OCI-LY1 (cell line): ENCODE data around the gene TXNDC11.

ENCODE experiments used
- H2AFZ ChIP-seq: fragments of 200-600 bp; sonication (generic), shearing (Covaris generic); 2 replicates; pipeline ENCODE4 v1.6.0; 2014; ENCODE audit warnings: antibody characterized with exemption, mild to moderate bottlenecking, low read length
- H3F3A ChIP-seq: fragments of 200-600 bp; sonication (generic), shearing (Covaris generic); 2 replicates; pipeline ENCODE4 v1.6.0; 2014; ENCODE audit warnings: mild to moderate bottlenecking, antibody characterized with exemption, low read length, moderate library complexity; ENCODE audit not compliant: insufficient read depth
- H3K27ac ChIP-seq: fragments of 200-600 bp; sonication (generic); 2 replicates; pipeline ENCODE4 v1.5.1; 2014; ENCODE audit warnings: low read length, mixed run types, mild to moderate bottlenecking, low read depth; ENCODE audit not compliant: poor library complexity, severe bottlenecking
- H3K27me3 ChIP-seq: fragments of 200-600 bp; sonication (generic); 2 replicates; pipeline ENCODE4 v1.6.0; 2014; ENCODE audit warnings: antibody characterized with exemption, mild to moderate bottlenecking, low read length, moderate library complexity; ENCODE audit not compliant: insufficient read depth
- H3K36me3 ChIP-seq: fragments of 200-600 bp; sonication (generic); 2 replicates; pipeline ENCODE4 v1.6.1; 2014; ENCODE audit warnings: mild to moderate bottlenecking, antibody characterized with exemption, low read length, moderate library complexity, mixed read lengths; ENCODE audit not compliant: insufficient read depth
- H3K4me1 ChIP-seq: fragments of 200-600 bp; sonication (generic); 2 replicates; pipeline ENCODE4 v1.5.1; 2014; ENCODE audit warnings: mild to moderate bottlenecking, low read length, moderate library complexity; ENCODE audit not compliant: insufficient read depth, severe bottlenecking
- H3K4me2 ChIP-seq: fragments of 200-600 bp; sonication (generic), shearing (Covaris generic); 2 replicates; pipeline ENCODE4 v1.6.1; 2014; ENCODE audit warnings: low read length
- H3K4me3 ChIP-seq: fragments of 200-600 bp; sonication (generic); 2 replicates; pipeline ENCODE4 v1.5.1; 2014; ENCODE audit warnings: low read length, low read depth, mild to moderate bottlenecking, mixed read lengths; ENCODE audit not compliant: poor library complexity, severe bottlenecking
- H3K79me2 ChIP-seq: fragments of 200-600 bp; shearing (Covaris generic); 2 replicates; pipeline ENCODE4 v1.6.1; 2016; ENCODE audit warnings: mixed run types, low read length, mixed read lengths; ENCODE audit not compliant: insufficient read depth
- H3K9ac ChIP-seq: fragments of 200-600 bp; sonication (generic), shearing (Covaris generic); 2 replicates; pipeline ENCODE4 v1.6.1; 2014; ENCODE audit warnings: mild to moderate bottlenecking, low read length, mixed read lengths
- H3K9me2 ChIP-seq: fragments of 200-600 bp; sonication (generic), shearing (Covaris generic); 2 replicates; pipeline ENCODE4 v1.6.1; 2014; ENCODE audit warnings: low read depth, mild to moderate bottlenecking, low read length, mixed read lengths
- H3K9me3 ChIP-seq: fragments of 200-600 bp; shearing (Covaris generic); 2 replicates; pipeline ENCODE4 v1.6.1; 2014; ENCODE audit warnings: low read length, mixed read lengths
- H4K20me1 ChIP-seq: fragments of 200-600 bp; sonication (generic), shearing (Covaris generic); 2 replicates; pipeline ENCODE4 v1.6.0; 2016; ENCODE audit warnings: mild to moderate bottlenecking, low read length; ENCODE audit not compliant: insufficient read depth
- CTCF ChIP-seq: fragments of 200-600 bp; sonication (generic), shearing (Covaris generic); IDR thresholded peaks from 2 replicates; pipeline ENCODE4 v1.5.1; 2017; ENCODE audit warnings: mild to moderate bottlenecking, antibody characterized with exemption, low read length, moderate library complexity, mixed read lengths
- EZH2 ChIP-seq: fragments of 200-600 bp; sonication (generic), shearing (Covaris generic); IDR thresholded peaks from 2 replicates; pipeline ENCODE4 v1.8.0; 2017; ENCODE audit warnings: borderline replicate concordance, mixed run types, mild to moderate bottlenecking, antibody characterized with exemption, low read length, moderate library complexity, mixed read lengths

The TXNDC11 gene

GRCh38 chr16:11637320-11637719 is 105.3 kb downstream of the TXNDC11 start:
- Histone ChIP-seq H3F3A (no peaks in the 10 kb centered on the region), H3K27me3 (no peaks in the 10 kb centered on the region), H3K4me2 (no peak overlapping the region), H3K27ac (no peak overlapping the region), H3K9me2 (no peaks in the 10 kb centered on the region), H3K9me3 (no peaks in the 10 kb centered on the region), H3K36me3 (no peaks in the 10 kb centered on the region; the same call in 1 of the 2 replicates), H3K79me2 (no peaks in the 10 kb centered on the region), H3K4me1 (peaks cover 16% of the 10 kb centered on the region), H3K9ac (no peak overlapping the region), H4K20me1 (no peaks in the 10 kb centered on the region), H2AFZ (no peak overlapping the region), H3K4me3 (no peak overlapping the region)
- TF ChIP-seq EZH2 (no peak), CTCF (no peak)

- peaks cover 19% of the 10 kb centered on the region for H3K4me1 ChIP-seq
- H3K4me3 ChIP-seq, result no peak overlapping the region
- no peak overlapping the region for H2AFZ ChIP-seq
- H3K27ac ChIP-seq, result no peak overlapping the region
- H3K9me3 ChIP-seq, result no peaks in the 10 kb centered on the region
- no peaks in the 10 kb centered on the region for H3F3A ChIP-seq
- TF ChIP-seq EZH2, result no peak
- no peak for TF ChIP-seq CTCF
- H3K79me2 ChIP-seq, result no peaks in the 10 kb centered on the region
- H3K9ac ChIP-seq, result no peak overlapping the region
- no peaks in the 10 kb centered on the region for H3K9me2 ChIP-seq
- H3K27me3 ChIP-seq, result no peaks in the 10 kb centered on the region
- no peaks in the 10 kb centered on the region; the same call in 1 of the 2 replicates for H3K36me3 ChIP-seq
- H4K20me1 ChIP-seq, result no peaks in the 10 kb centered on the region
- no peak overlapping the region for H3K4me2 ChIP-seq
These were observed 106.4 kb downstream of the TXNDC11 start for GRCh38 chr16:11636172-11636721.

GRCh38 chr16:11635679-11636171 is 106.9 kb downstream of the TXNDC11 start:
- no peak overlapping the region for H3K9ac ChIP-seq
- no peak overlapping the region for H3K4me3 ChIP-seq
- no peaks in the 10 kb centered on the region for H3F3A ChIP-seq
- H3K9me2 ChIP-seq, result no peaks in the 10 kb centered on the region
- H3K79me2 ChIP-seq, result no peaks in the 10 kb centered on the region
- H3K27me3 ChIP-seq, result no peaks in the 10 kb centered on the region
- TF ChIP-seq CTCF, result no peak
- no peak for TF ChIP-seq EZH2
- H4K20me1 ChIP-seq, result no peaks in the 10 kb centered on the region
- no peak overlapping the region for H3K27ac ChIP-seq
- no peaks in the 10 kb centered on the region for H3K9me3 ChIP-seq
- no peaks in the 10 kb centered on the region; the same call in 1 of the 2 replicates for H3K36me3 ChIP-seq
- peaks cover 24% of the 10 kb centered on the region for H3K4me1 ChIP-seq
- no peak overlapping the region for H3K4me2 ChIP-seq
- H2AFZ ChIP-seq, result no peak overlapping the region
